Activated naive CD8-positive, alpha-beta T cell treated with anti-CD3 and anti-CD28 coated beads, Interleukin-2, amount 50 U/mL, for 24 hours (primary cell): ENCODE data around the gene ZNF684.

Source experiments
- ATAC-seq: fragments of 150-1000 bp; cut with Tn5 transposase; one replicate; pipeline ENCODE4 v1.10.0; 2021
- DNase-seq: peaks from one replicate; pipeline ENCODE4 v3.0.0; 2021
- H3K27ac Mint-ChIP-seq: one replicate; pipeline ENCODE4 v1.8.0; 2021; ENCODE audit warnings: mild to moderate bottlenecking, mixed read lengths
- H3K27me3 Mint-ChIP-seq: one replicate; pipeline ENCODE4 v1.8.0; 2021; ENCODE audit warnings: mixed read lengths
- H3K36me3 Mint-ChIP-seq: one replicate; pipeline ENCODE4 v1.8.0; 2021; ENCODE audit warnings: low read depth, mixed read lengths
- H3K4me1 Mint-ChIP-seq: one replicate; pipeline ENCODE4 v1.8.0; 2021; ENCODE audit warnings: mixed read lengths
- H3K4me3 Mint-ChIP-seq: one replicate; pipeline ENCODE4 v1.8.0; 2021; ENCODE audit warnings: mild to moderate bottlenecking, moderate library complexity, mixed read lengths
- H3K9me3 Mint-ChIP-seq: one replicate; pipeline ENCODE4 v1.8.0; 2021; ENCODE audit warnings: mixed read lengths

Gene ZNF684

DNA sequence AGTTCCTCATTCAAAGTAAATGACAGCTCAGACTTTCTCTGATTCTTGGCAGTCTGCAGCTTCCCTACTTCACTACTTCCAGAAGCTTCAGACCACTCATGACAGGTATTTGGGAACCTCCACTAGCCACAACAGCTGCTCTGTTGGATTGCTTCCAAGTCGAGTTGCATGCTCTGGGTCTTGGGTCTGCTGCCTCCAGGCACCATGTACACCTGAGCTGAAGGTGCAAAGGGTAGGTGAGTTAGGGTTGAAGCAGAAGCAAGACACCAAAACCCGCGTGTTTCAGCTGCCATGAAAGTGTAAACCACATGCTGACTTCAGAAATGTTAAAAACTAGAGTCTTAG lies 62.7 kb downstream of the ZNF684 start:
- ATAC-seq: no peak
- no peak overlapping the region for H3K4me3 Mint-ChIP-seq
- peaks cover 13% of the 10 kb centered on the region for H3K4me1 Mint-ChIP-seq
- H3K9me3 Mint-ChIP-seq: no peaks in the 10 kb centered on the region
- no peak overlapping the region for H3K27ac Mint-ChIP-seq
- H3K36me3 Mint-ChIP-seq: no peaks in the 10 kb centered on the region
- H3K27me3 Mint-ChIP-seq: peaks cover 8% of the 10 kb centered on the region
- DNase-seq: no peak

DNA sequence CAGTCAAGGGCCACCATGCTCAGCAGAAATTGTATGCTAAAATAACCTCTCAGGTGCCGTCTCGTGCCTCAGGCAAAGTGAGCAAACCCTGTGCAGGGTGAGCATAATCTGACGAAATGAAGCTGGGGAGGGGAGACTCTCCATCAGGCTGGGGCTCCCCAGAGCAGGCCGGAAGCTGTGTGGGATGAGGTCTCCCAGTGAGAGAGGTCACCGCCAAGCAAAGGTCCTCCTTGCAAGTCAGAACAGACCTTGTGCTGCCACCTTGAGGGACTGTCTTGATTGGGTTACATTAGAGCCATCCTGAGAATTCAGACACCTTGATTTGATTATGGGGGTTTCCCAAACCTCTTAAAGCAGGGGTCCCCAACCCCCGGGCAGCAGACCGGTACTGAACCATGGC lies 64.2 kb downstream of the ZNF684 start:
- no peaks in the 10 kb centered on the region for H3K9me3 Mint-ChIP-seq
- ATAC-seq: no peak
- no peaks in the 10 kb centered on the region for H3K36me3 Mint-ChIP-seq
- no peak overlapping the region for H3K4me3 Mint-ChIP-seq
- peaks cover 7% of the 10 kb centered on the region for H3K27me3 Mint-ChIP-seq
- peaks cover 13% of the 10 kb centered on the region for H3K4me1 Mint-ChIP-seq
- H3K27ac Mint-ChIP-seq: no peak overlapping the region
- DNase-seq: no peak
